Erythroblast (primary cell): ENCODE measurements around the gene PRB4.
"Not testable (repeated sequence)": the region's sequence is repeated elsewhere in the genome, so short reads cannot be mapped to it uniquely, and the experiment has no call there.

Experiments used
- DNase-seq, 2 experiments: peaks; one replicate each; lab custom pipeline; 2025; lab: John Stamatoyannopoulos, UW
- GATA1 ChIP-seq: IDR thresholded peaks from 2 replicates; pipeline ENCODE4 v1.6.1; 2011; ENCODE audit warnings: low read depth, mild to moderate bottlenecking, control low read depth, low read length, moderate library complexity
- POLR2A ChIP-seq: IDR thresholded peaks from 2 replicates; pipeline ENCODE4 v1.6.1; 2011; ENCODE audit warnings: mild to moderate bottlenecking, low read length

PRB4 gene

DNA sequence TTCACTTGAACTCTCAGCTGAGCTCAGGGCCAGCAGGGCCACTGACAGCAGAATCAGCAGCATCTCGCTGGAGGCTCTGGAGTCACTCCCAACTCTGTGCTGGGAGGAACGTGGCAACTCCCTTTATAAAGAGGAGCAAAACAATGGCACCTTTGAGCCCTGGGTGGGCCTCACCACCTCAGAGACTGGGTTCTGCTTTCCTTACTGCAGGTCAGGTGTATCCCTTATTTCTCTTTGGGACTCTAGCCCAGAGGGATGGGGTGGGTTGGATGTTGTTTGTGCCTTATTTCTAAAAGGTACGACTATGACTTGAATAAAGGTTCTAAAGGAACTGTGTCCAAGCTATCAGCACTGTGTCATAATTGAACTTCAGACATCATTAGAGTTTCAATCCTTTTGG lies at the start of gene PRB4:
Gene PRB4 (minus strand): TSS at position 101 of the 400 bp plus-strand sequence. CDS start 38 bp downstream, at position 63.
- DNase-seq, result no peak
- no peak for TF ChIP-seq POLR2A
- TF ChIP-seq GATA1, result no peak

DNA sequence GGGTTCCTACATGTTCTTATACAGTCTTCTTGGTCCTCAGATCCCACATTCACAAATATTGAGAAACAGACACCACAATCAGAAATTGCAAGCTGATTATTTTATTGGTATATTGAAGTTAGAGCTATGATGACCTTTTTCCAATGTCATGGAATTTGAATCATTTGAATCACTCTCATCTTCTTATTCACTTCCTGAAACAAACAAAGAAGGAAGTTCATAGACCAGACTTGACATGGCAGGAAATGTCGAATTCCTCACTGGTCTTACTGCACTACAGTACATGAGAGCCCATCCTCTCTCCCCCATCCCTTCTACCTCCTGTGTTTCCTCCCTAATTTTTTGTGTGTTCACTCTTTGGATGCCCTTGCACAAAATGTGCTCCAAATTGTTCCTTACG lies 41.5 kb upstream of the PRB4 start:
- not testable (repeated sequence) for DNase-seq

DNA sequence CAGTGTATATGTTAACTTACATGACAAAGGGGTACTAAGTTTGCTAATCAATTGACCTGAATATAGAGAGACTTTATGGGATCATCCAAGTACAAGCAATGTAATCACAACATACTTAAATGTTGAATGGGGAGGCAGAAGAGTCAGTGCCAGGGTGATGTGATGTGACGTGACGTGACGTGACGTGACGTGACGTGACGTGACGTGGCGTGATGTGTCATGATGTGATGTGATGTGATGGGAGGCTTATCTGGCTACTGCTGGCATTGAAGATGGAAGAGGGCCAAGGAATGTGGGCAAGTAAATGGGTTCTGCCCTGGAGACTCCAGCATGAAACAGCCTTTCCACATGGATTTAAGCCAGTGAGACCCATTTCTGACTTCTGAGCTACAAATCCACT lies 38.2 kb upstream of the PRB4 start:
- no peak for DNase-seq
- no peak for TF ChIP-seq GATA1
- TF ChIP-seq POLR2A, result no peak

DNA sequence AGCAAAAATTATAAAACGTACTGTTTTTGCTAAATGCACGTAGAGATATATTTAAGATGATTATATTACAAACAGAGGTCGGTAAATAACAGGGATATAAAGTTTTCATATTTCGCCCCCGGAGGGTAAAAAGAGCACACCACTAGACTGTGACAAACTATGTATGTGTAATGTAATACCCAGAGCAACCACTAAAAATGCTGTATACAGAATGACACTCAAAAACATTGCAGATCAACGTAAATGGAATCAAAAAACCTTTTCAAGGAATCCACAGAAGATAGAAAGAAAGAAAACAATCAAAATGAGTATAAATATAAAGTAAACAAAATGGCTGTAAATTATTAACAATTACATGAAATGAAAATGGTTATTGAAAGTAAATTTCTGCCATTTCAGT lies 37.6 kb upstream of the PRB4 start:
- TF ChIP-seq GATA1 (no peak), POLR2A (no peak)
- no peak for DNase-seq

DNA sequence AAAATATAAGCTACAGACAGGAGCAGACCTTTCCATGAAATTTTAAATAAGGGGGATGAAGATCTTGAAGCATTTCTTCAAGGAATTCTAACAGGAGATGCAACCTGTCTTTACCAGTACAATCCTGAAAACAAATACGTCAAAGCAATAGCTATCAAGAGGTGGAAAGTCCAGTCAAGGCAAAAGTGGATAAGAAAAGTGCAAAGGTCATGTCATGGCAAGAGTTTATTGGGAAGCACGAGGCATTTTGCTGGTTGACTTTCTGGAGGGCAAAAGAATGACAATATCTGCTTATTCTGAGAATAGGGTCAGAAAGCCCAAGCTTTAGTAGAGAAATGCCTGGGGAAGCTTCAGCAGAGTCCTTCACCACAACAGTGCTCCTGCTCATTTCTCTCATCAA lies 34.3 kb upstream of the PRB4 start:
- no peak for TF ChIP-seq POLR2A
- no peak for TF ChIP-seq GATA1

DNA sequence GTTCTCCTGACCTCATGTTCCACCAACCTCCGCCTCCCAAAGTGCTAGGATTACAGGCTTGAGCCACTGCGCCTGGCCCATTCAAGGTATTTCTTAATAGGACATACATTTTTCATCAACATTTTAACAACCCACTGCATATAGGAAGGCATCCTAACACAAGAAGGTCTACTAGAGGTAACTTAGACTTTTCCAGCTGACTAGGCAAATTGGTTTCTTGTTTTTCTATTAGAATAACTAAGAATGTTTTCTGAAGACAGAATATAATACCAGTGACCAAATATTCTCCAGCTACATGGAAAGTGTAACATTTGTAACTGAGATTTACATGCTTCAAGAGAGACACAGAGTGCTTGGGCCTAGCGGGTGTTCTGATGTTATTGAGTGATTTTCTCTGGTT lies 14.2 kb upstream of the PRB4 start:
- no peak for DNase-seq
- TF ChIP-seq POLR2A, result no peak
- TF ChIP-seq GATA1, result no peak

More for the DNA sequence above, 34.3 kb upstream of the PRB4 start:
- DNase-seq, result no peak

DNA sequence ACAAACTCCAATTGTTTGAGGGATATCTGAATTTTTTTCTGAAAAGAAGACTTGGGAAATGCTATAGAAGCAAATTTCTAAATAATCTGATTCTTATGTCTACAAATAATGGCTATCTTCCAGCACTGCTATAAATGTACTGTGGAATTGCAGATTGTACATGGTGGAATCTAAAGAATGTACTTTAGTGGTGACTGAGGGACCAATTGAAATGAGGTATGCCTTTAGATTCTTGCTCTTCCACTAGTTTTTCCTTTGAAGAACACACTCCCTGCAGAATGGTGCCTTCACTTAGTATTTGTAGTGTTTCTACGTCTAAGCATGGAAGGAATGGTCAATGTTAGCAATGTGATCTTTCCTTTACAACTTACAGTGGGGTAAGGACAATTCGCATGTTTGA lies 11.7 kb upstream of the PRB4 start:
- TF ChIP-seq GATA1 (no peak), POLR2A (no peak)
- no peak for DNase-seq

DNA sequence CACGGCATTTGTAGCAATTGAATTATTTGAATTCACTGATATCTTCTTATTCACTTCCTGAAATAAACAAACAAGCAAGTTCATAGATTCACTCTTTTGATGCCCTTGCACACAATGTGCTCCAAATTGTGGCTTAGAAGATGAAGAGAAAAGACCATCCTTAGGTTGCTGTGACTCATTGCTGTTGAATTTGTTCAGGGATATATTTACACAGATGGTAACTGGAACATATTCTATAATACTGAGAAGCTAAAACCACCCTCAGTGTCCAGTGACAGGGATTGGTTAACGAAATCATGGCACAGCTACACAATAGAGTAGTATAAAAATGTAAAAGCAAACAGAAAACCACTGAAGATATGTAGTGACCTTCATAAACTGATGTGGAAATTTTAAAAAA lies 3.1 kb downstream of the PRB4 start:
- TF ChIP-seq GATA1, result no peak
- no peak for TF ChIP-seq POLR2A
- no peak for DNase-seq

DNA sequence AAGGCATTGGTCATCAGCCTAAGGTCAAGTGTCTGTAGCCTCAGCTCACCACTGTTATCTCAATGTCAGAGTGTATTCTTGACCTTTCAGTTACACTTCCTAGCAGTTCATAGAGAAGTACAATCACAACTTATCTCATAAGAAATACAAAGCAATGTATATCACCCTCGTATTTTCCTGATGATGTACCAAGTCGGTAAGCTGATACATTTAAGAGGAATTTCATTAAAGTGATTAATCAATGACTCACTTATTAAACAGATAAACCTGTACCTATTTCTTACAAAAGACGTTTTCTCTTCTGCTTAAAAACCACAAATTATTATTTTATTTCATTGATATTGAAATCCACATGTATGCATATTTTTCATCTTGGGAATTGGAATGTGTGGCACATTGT lies 36.8 kb downstream of the PRB4 start:
- TF ChIP-seq GATA1, result no peak
- no peak for DNase-seq

DNA sequence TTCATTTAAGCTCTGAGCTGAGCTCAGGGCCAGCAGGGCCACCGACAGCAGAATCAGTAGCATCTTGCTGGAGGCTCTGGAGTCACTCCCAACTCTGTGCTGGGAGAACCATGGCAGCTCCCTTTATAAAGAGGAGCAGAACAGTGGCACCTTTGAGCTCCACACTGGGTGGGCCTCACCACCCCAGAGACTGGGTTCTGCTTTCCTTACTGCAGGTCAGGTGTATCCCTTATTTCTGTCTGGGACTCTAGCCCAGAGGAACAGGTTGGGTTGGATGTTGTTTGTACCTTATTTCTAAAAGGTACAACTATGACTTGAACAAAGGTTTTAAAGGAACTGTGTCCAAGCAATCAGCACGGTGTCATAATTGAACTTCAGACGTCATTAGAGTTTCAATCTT lies 40.6 kb downstream of the PRB4 start, which contains the start of gene PRB3:
Gene PRB3 (minus strand): TSS at position 101 of the 400 bp plus-strand sequence. CDS start 38 bp downstream, at position 63.
- no peak for TF ChIP-seq POLR2A
- no peak for TF ChIP-seq GATA1

DNA sequence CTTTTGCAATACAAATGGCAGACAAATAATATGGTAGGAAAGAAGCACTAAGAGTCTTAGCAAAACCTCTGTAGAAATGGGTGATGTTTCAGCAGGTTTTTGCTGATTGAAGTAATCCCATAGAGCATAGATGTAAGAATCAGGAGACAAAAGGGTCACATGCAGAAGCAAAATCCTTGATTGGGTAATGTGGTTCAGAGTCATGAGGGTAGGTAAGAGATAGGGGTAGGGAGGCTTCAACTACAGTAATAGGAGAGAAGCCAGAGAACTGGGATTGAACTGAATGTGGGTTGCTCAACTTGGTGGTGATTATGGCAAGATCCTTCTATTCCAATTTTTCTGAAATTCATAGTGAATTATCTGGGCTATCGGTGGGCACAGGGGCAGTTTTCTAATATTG lies 45.7 kb downstream of the PRB4 start:
- DNase-seq, result no peak
- TF ChIP-seq GATA1 (no peak), POLR2A (no peak)

More for the DNA sequence above, 40.6 kb downstream of the PRB4 start, which contains the start of gene PRB3:
- DNase-seq, result no peak
